GM12892 (cell line): ENCODE results near the gene PAX5.

Source experiments
- POLR2A ChIP-seq: IDR thresholded peaks from 2 replicates; pipeline ENCODE4 v1.6.1; 2011; ENCODE audit warnings: low read depth, low read length, control low read depth
- POLR2AphosphoS5 ChIP-seq: IDR thresholded peaks from 2 replicates; pipeline ENCODE4 v1.6.1; 2011; ENCODE audit warnings: low read depth, low read length, control low read depth

DNA sequence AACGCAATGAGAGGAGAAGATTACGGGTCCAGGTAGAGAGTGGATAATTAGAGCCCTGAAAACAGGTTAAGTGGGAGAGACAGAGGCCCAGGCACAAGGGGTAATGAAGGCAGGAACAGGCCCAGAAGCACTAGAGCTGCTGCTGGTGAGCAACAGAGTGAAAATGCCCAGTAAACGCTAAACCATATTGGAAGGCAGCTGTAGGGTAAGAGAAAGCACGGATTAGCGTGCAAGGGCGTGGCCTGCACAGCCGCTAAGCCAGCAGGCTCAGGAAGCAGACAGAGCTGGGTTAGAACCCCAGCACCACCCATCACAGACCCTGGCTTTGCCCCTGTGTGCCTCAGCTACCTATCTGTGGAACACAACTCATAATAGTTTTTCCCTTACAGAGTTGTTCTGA, 93.2 kb downstream of the PAX5 start:
- TF ChIP-seq POLR2A (no peak), POLR2AphosphoS5 (no peak)
